Astrocyte (in vitro differentiated cells and primary cell): ENCODE data around the gene AKTIP.

ENCODE experiments used
- EZH2 ChIP-seq: IDR thresholded peaks from 2 replicates; pipeline ENCODE4 v1.6.1; 2012; ENCODE audit warnings: mild to moderate bottlenecking, low read length, inconsistent platforms; ENCODE audit not compliant: insufficient read depth
- TF ChIP-seq, protein P1 (sequence below): IDR thresholded peaks from 2 replicates; pipeline ENCODE4 v1.5.1; 2011; ENCODE audit warnings: low read depth, mild to moderate bottlenecking, inconsistent platforms, low read length, moderate library complexity; ENCODE audit not compliant: insufficient read depth

- TF ChIP-seq, protein P1, sequence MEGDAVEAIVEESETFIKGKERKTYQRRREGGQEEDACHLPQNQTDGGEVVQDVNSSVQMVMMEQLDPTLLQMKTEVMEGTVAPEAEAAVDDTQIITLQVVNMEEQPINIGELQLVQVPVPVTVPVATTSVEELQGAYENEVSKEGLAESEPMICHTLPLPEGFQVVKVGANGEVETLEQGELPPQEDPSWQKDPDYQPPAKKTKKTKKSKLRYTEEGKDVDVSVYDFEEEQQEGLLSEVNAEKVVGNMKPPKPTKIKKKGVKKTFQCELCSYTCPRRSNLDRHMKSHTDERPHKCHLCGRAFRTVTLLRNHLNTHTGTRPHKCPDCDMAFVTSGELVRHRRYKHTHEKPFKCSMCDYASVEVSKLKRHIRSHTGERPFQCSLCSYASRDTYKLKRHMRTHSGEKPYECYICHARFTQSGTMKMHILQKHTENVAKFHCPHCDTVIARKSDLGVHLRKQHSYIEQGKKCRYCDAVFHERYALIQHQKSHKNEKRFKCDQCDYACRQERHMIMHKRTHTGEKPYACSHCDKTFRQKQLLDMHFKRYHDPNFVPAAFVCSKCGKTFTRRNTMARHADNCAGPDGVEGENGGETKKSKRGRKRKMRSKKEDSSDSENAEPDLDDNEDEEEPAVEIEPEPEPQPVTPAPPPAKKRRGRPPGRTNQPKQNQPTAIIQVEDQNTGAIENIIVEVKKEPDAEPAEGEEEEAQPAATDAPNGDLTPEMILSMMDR = no peak
- TF ChIP-seq EZH2 = no peak
Observed at GRCh38 chr16:53523971-53524548, 21.1 kb upstream of the AKTIP start.
